ENCODE data around the gene PNMA8B. TPM values are rescaled to one million over a fixed set of nuclear protein-coding genes. Genes with fewer than 3 reads are reported as not detected.

The PNMA8B gene
- total RNA-seq, 4 donors from 2014 or later: 1.8 to 3.2 (median 2.8) TPM

- Histone ChIP-seq H3K27me3 (no peaks in the 10 kb centered on the region), H3K4me3 (no peak overlapping the region), H3K9me3 (no peaks in the 10 kb centered on the region), H3K36me3 (no peaks in the 10 kb centered on the region), H3K4me1 (no peaks in the 10 kb centered on the region), H3K27ac (no peak overlapping the region)
- TF ChIP-seq POLR2AphosphoS5 (IDR thresholded peaks at IDR 0.05) (no peak), EP300 (IDR thresholded peaks at IDR 0.05) (no peak), POLR2A (IDR thresholded peaks at IDR 0.05) (no peak), CTCF (IDR thresholded peaks at IDR 0.05) (no peak)
- DNase-seq (ENCODE audit: low spot score in 2 of 2): no peak
- 99% methylated on average over 5 of the region's 7 CpGs for whole genome bisulfite sequencing
Observed at GRCh38 chr19:46536391-46536790, 40.7 kb upstream of the PNMA8B start.

- peaks cover 8% of the 10 kb centered on the region for H3K4me1 ChIP-seq
- WGBS: 60% methylated on average over 1 of the region's 16 CpGs
Observed at GRCh38 chr19:46533621-46534081, 38.0 kb upstream of the PNMA8B start.

DNA sequence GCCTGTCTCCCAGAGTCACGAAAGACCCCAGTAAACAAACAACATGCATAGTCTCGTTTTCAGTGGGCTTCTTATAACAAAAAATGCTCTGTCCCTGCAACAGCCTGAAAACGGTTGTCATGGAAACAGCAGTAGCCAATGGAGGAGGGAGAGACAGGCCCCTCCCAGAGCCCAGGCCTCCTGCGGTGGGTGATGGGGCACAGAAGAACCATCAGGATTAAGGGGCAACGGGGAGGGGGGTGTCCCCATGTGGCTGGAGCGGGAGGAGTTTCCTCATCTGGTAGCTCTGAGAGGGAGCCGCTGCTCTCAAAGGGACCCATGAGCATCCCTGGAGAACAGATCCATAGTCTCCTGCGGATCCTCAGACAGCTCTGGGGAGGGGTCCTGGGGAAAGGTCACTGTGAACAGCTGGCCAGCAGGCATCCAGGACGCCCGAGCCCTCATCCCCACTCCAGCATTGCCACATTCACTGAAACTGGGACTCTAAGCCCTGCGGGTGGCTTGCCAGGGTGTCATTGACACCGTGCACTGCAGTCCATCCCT, 37.5 kb upstream of the PNMA8B start:
- peaks cover 8% of the 10 kb centered on the region for H3K4me1 ChIP-seq
- no peak overlapping the region for H3K27ac ChIP-seq
- no peaks in the 10 kb centered on the region for H3K9me3 ChIP-seq
- TF ChIP-seq EP300 (IDR thresholded peaks at IDR 0.05): no peak
- no peak for TF ChIP-seq POLR2AphosphoS5 (IDR thresholded peaks at IDR 0.05)
- TF ChIP-seq CTCF (IDR thresholded peaks at IDR 0.05): no peak
- no peak for TF ChIP-seq POLR2A (IDR thresholded peaks at IDR 0.05)
- H3K36me3 ChIP-seq: no peaks in the 10 kb centered on the region
- H3K27me3 ChIP-seq: no peaks in the 10 kb centered on the region
- no peak overlapping the region for H3K4me3 ChIP-seq
- WGBS: 57% methylated on average over 9 of the region's 12 CpGs
- DNase-seq (ENCODE audit: low spot score in 2 of 2): no peak

More at GRCh38 chr19:46533621-46534081, 38.0 kb upstream of the PNMA8B start:
- no peak for DNase-seq (ENCODE audit: low spot score in 2 of 2)
- no peaks in the 10 kb centered on the region for H3K36me3 ChIP-seq
- H3K9me3 ChIP-seq: no peaks in the 10 kb centered on the region
- TF ChIP-seq POLR2A (IDR thresholded peaks at IDR 0.05): no peak
- TF ChIP-seq CTCF (IDR thresholded peaks at IDR 0.05): no peak
- TF ChIP-seq POLR2AphosphoS5 (IDR thresholded peaks at IDR 0.05): no peak
- no peak for TF ChIP-seq EP300 (IDR thresholded peaks at IDR 0.05)
- no peak overlapping the region for H3K4me3 ChIP-seq
- H3K27me3 ChIP-seq: no peaks in the 10 kb centered on the region
- H3K27ac ChIP-seq: no peak overlapping the region

DNA sequence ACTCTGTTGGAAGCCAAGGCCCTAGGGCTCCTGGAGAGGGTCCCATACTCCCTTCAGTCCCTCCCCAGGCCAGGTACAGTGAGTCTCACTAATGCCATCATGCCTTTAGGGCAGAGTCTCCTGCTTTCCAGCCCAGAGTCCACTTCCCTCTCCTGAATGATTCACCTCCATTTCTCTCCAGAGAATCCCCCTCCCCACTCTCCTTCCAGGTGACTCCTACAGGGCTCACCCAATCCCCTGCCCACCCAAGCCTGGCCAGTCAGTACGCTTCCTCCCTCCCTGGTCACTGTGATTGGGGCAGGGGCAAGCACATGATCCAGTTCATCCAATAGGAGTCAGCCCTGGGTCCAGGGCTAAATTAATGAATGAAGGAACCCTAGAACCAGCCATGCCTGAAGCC, 35.0 kb upstream of the PNMA8B start:
- no peaks in the 10 kb centered on the region for H3K27me3 ChIP-seq
- H3K27ac ChIP-seq: no peak overlapping the region
- no peak overlapping the region for H3K4me3 ChIP-seq
- 73% methylated on average over 1 of the region's 1 CpG for WGBS
- peaks cover 8% of the 10 kb centered on the region for H3K4me1 ChIP-seq
- peak in 1 of 2 donors; percentile 35 for DNase-seq (ENCODE audit: low spot score in 2 of 2)
- H3K9me3 ChIP-seq: no peaks in the 10 kb centered on the region
- no peaks in the 10 kb centered on the region for H3K36me3 ChIP-seq
- TF ChIP-seq POLR2AphosphoS5 (IDR thresholded peaks at IDR 0.05): no peak
- no peak for TF ChIP-seq EP300 (IDR thresholded peaks at IDR 0.05)
- TF ChIP-seq POLR2A (IDR thresholded peaks at IDR 0.05): no peak
- TF ChIP-seq CTCF (IDR thresholded peaks at IDR 0.05): no peak

GRCh38 chr19:46529622-46530451, 34.2 kb upstream of the PNMA8B start:
- DNase-seq (ENCODE audit: low spot score in 2 of 2): peak in 1 of 2 donors; percentile 75
- no peak overlapping the region for H3K27ac ChIP-seq

More at GRCh38 chr19:46529622-46530451, 34.2 kb upstream of the PNMA8B start:
- H3K36me3 ChIP-seq: no peaks in the 10 kb centered on the region
- H3K4me3 ChIP-seq: no peak overlapping the region
- 5% methylated on average over 13 of the region's 13 CpGs for WGBS
- peaks cover 8% of the 10 kb centered on the region for H3K4me1 ChIP-seq
- no peaks in the 10 kb centered on the region for H3K9me3 ChIP-seq
- TF ChIP-seq CTCF (IDR thresholded peaks at IDR 0.05): peak; percentile 87 to 94
- no peak for TF ChIP-seq POLR2AphosphoS5 (IDR thresholded peaks at IDR 0.05)
- no peaks in the 10 kb centered on the region for H3K27me3 ChIP-seq
